GM21423 (cell line): Measurements from ENCODE around the gene COL17A1.

ENCODE experiments used
- ATAC-seq: cut with Tn5 transposase; IDR thresholded peaks from one replicate; pipeline ENCODE4 v1.9.1; 2021; ENCODE audit warnings: mild to moderate bottlenecking, moderate library complexity; ENCODE audit not compliant: unreplicated experiment

The COL17A1 gene

GRCh38 chr10:104034401-104035193 is 51.1 kb downstream of the COL17A1 start:
- no peak for ATAC-seq

DNA sequence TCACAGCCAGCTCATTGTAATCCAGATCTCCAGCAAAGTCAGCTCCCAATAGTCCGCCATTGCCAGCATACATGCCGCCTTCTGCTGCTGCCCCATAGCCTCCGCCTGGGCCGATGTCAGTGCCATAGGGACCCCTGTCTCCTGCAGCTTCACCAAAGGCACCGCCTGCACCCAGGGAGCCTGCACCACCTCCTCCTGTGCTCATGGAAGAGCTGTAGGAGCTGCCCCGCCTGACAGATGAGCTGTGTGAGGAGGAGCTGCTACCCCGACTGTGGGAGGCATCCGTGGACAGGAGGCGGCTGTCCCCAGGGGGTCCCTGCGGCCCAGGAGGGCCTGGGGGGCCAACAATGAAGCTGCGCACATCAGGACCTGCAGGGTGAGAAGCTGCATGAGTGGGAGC is 51.7 kb downstream of the COL17A1 start:
- no peak for ATAC-seq

DNA sequence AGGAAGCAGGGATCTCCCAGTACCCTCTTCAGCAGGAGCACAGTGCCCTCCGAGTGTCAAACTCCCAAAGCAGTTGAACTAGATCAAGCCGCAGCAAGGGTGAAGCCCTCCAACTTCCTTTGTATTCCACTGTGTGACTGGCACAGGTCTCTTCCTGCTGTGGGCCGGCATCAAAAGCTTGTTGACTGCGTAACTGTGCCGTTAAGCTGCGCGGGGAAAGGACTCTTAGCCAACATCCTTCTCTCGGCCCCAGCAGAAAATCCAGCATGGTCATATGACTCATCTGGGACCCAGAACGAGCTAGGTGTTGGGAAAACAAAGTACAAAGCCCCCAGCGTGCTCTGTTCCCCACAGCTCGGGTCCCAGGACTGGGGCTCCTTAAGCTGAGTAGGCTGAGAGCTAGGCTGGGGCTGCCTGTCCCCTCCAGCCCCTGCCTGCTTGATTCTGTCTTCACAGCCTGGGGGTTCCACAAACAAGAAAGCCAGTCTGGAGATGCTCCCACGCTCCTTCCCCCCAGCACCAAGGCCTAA is 52.2 kb downstream of the COL17A1 start:
- no peak for ATAC-seq

GRCh38 chr10:104032144-104032775 is 53.4 kb downstream of the COL17A1 start:
- no peak for ATAC-seq

- no peak for ATAC-seq
Observed at GRCh38 chr10:104031631-104032030, 54.0 kb downstream of the COL17A1 start.

DNA sequence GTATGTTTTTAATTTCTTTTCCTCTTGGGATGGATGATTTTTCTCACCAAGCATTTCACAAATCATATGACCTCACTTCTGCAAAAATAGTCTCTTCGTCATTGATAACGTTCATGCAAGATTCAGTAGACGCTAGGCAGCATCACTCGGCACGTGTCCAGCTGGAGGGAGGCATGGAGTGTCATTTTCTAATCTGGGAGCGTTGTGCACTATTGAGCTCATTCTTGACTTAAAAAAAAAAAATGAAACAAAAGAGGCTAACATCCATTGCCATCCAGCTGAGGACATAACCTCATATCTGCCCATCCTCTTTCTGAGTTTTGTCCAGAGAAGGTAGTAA is 56.2 kb downstream of the COL17A1 start:
- no peak for ATAC-seq

GRCh38 chr10:104028823-104029520 is 56.7 kb downstream of the COL17A1 start:
- ATAC-seq = no peak

DNA sequence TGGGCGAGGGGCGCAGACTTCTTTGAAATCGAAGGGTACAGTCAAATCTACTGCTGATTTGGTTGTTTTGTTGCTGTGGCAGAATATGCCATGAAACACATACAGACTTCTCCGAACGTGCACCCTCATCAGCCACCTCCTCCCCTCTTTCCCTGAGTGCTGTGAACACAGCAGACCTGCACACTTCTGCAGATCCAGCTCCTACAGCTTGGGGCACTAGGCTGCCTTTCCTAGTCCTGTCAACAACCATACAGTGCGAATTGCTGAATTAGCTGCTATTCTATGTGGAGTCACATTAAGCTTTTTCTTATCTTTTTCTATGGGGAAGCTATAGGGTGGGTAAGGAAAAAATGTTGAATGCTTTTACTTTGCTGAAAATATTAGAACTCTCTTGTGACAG is 57.5 kb downstream of the COL17A1 start:
- ATAC-seq = no peak

DNA sequence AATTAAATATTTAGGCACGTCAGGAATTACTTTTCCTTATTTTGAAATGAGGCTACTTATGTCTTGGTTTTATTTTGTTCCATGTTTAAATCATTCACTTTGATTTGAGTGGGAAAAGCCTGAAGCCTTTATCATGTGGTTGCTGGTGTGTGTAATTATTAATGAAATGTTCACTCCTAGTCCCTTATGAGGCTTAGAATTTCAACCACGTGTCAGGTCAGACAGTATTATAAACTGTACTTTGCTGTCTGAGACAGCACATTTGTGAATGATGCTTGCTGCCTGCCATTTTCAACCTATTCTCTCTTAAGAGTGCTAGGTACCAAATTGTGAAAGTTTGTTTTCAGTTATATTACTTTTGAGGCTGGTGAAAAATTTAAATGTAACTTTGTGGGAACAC is 58.9 kb downstream of the COL17A1 start:
- no peak for ATAC-seq

DNA sequence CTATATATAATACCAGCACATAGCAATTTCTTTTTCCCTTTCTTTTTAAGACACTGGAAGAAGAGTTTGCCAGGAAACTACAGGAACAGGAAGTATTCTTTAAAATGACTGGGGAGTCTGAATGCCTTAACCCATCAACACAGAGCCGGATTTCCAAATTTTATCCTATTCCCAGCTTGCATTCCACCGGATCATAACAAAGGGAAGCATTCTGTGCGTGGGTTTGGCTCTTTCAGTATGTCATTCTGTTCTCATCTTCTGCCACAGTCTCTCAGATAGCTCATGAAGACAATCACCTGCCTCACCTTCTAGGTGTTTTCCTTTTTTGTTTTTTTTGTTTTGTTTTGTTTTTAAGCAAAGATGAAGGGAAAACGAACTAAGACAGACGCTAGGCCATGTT is 60.2 kb downstream of the COL17A1 start:
- no peak for ATAC-seq

GRCh38 chr10:104022026-104022425 is 63.7 kb downstream of the COL17A1 start:
- no peak for ATAC-seq

DNA sequence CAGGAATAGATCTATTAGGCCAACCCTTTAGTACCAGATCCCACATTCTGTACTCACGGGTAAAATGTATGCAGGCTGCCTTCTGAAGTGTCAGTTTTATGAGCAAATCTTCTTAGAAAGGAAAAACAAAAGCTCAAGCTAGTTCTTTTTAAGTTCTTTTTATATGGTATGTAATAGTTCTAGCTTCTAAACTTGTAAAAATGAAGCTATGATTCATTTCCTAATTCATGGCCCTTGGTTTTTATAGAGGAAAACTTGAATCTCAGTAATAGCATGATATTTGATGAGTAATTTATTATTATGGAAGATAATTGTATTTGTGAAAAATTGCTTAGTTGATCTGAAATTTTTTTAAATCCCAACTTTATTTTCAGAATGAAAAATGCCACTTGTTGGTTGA is 64.4 kb downstream of the COL17A1 start:
- ATAC-seq = no peak

DNA sequence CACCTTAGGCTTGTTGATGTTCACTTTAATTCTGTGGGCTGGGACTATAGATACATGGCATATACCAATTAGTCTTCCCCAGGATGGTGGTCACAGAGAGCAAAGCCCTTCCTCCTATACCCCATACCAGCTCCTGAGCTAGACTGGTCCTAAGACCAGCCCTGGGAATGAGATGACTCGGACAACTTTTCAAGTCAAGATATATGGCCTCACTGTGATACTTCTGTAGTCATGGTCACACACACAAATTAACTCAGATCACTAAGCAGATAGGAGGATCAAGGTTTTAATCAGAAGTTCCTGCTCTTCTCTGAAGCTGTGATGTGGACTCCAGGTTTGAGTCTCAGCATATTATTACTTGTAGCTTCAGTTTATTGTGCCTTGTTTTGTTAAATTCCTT is 65.7 kb downstream of the COL17A1 start:
- no peak for ATAC-seq

GRCh38 chr10:104018471-104018870 is 67.2 kb downstream of the COL17A1 start:
- ATAC-seq = no peak

DNA sequence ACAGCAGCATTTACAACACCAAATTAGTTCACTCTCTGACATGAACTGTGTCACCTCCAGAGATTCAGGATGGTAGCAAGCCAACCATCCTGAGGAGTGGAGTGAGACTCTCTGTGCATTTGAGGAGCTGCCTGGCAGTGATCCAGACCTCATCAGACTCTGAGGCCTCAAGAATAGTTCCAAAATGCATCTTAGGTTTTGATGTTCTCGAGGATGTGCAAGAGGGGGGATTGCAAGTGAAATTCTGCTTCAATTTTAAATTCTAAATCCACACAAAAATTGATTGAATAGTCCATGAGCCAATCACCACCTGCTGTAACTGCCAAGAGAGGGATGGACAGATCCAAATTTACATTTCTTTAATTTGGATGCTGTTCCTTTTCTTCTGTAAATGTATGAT is 69.0 kb downstream of the COL17A1 start:
- no peak for ATAC-seq

GRCh38 chr10:104014176-104014575 is 71.5 kb downstream of the COL17A1 start:
- ATAC-seq = no peak

GRCh38 chr10:104013489-104013888 is 72.2 kb downstream of the COL17A1 start:
- ATAC-seq = no peak

- no peak for ATAC-seq
Observed at GRCh38 chr10:104011904-104012303, 73.8 kb downstream of the COL17A1 start.

GRCh38 chr10:104005172-104005863 is 80.4 kb downstream of the COL17A1 start:
- no peak for ATAC-seq

- ATAC-seq = no peak
Observed at GRCh38 chr10:104002911-104003310, 82.8 kb downstream of the COL17A1 start.

DNA sequence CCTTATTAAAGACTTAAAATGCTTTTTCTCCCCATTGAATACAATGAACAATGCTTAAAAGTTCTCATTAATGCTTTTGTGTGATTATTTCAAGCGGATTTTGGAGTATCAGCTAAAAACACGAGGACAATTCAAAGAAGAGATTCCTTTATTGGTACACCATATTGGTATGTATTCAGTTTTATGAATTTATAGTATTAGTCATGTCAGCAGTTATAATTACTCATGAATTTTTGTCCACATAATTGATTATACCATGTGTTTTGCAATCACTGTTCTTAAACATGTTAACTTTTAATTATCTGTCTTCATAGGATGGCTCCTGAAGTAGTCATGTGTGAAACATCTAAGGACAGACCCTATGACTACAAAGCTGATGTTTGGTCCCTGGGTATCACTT is 86.9 kb downstream of the COL17A1 start:
- no peak for ATAC-seq
